Osteoblast (primary cell): ENCODE results near the gene ANKRD44. TPM values are rescaled to one million over a fixed set of nuclear protein-coding genes. Genes with fewer than 3 reads are reported as not detected.
"Not testable (repeated sequence)": the region's sequence is repeated elsewhere in the genome, so short reads cannot be mapped to it uniquely, and the experiment has no call there.

ENCODE experiments used
- DNase-seq: peaks from one replicate; pipeline ENCODE4 v3.0.0; 2011; ENCODE audit warnings: low spot score, mixed read lengths; ENCODE audit not compliant: insufficient read length; ENCODE audit errors: missing footprints
- H2AFZ ChIP-seq: 2 replicates; pipeline ENCODE4 v1.6.0; 2011; ENCODE audit warnings: mild to moderate bottlenecking, low read length
- H3K27ac ChIP-seq: 2 replicates; pipeline ENCODE4 v1.5.1; 2011; ENCODE audit warnings: mild to moderate bottlenecking, low read depth, low read length, moderate library complexity
- H3K27me3 ChIP-seq: 2 replicates; pipeline ENCODE4 v1.6.0; 2012; ENCODE audit warnings: mild to moderate bottlenecking, control low read depth, inconsistent platforms, low read length, moderate library complexity; ENCODE audit not compliant: insufficient read depth
- H3K36me3 ChIP-seq: 2 replicates; pipeline ENCODE4 v1.5.1; 2011; ENCODE audit warnings: mild to moderate bottlenecking, low read length, control low read depth, moderate library complexity; ENCODE audit not compliant: insufficient read depth
- H3K4me1 ChIP-seq: 2 replicates; pipeline ENCODE4 v1.5.1; 2011; ENCODE audit warnings: mild to moderate bottlenecking, low read length, control low read depth, moderate library complexity; ENCODE audit not compliant: insufficient read depth
- H3K4me2 ChIP-seq: 2 replicates; pipeline ENCODE4 v1.6.0; 2011; ENCODE audit warnings: mild to moderate bottlenecking, low read length; ENCODE audit not compliant: insufficient read depth
- H3K4me3 ChIP-seq: fragments of 200-600 bp; sonication (generic); 3 replicates; pipeline ENCODE4 v1.5.1; 2012; ENCODE audit warnings: mild to moderate bottlenecking, low read length, inconsistent platforms; ENCODE audit not compliant: insufficient read depth
- H3K79me2 ChIP-seq: 2 replicates; pipeline ENCODE4 v1.6.0; 2012; ENCODE audit warnings: mild to moderate bottlenecking, low read length, control low read depth, inconsistent platforms; ENCODE audit not compliant: insufficient read depth
- H3K9me3 ChIP-seq: 2 replicates; pipeline ENCODE4 v1.5.1; 2011; ENCODE audit warnings: low read depth, low read length, control low read depth
- H4K20me1 ChIP-seq: 2 replicates; pipeline ENCODE4 v1.6.0; 2012; ENCODE audit warnings: mild to moderate bottlenecking, low read length, control low read depth; ENCODE audit not compliant: insufficient read depth
- CTCF ChIP-seq: IDR thresholded peaks from 2 replicates; pipeline ENCODE4 v1.5.1; 2011; ENCODE audit warnings: mild to moderate bottlenecking, low read depth, low read length, moderate library complexity; ENCODE audit errors: extremely low read depth
- total RNA-seq: library from RNA; depleted of rRNA; stranded (reverse); fragments of >200 nt; gene quantifications from 2 replicates; pipeline ENCODE4 v1.2.3, GENCODE V29; 2012

Gene ANKRD44
- total RNA-seq, 1 donor, result 44.5 TPM

- Histone ChIP-seq H2AFZ (no peak overlapping the region), H3K9me3 (no peaks in the 10 kb centered on the region), H4K20me1 (no peaks in the 10 kb centered on the region), H3K27ac (no peak overlapping the region), H3K4me2 (no peak overlapping the region), H3K79me2 (peaks cover 2% of the 10 kb centered on the region), H3K27me3 (no peaks in the 10 kb centered on the region), H3K4me3 (no peak overlapping the region), H3K4me1 (no peaks in the 10 kb centered on the region), H3K36me3 (no peaks in the 10 kb centered on the region)
- DNase-seq, result no peak
- no peak for TF ChIP-seq CTCF
Observed at GRCh38 chr2:197241153-197241552, 69.4 kb downstream of the ANKRD44 start.

DNA sequence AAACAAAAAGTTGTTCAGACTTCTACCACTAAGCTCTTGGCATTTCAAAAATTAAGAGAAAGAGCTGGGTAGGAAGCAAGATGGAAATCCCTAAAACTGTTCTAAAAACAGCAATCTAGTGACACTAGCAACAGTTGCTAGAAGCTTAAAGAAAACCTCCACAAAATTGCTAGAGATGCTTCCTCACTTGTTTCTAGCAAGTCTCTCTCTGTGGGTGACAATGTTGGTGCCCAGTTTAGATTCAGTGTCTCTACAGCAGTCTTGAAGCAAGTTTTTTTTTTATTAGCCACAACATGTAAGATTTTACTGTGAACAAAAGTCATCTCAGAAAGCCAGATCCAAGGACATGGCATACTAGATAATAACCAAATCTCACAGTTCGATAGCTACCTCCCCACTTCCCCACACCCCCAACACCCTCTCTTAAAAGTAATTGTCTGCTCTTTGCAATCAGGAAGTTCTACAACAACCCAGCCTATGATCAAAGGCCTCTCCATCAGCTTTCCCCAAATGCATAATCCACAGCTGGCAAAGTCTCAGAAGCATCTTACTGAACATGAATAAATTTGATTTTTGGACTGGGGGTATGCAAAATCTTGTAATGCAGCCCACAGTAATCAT is 70.0 kb downstream of the ANKRD44 start:
- Histone ChIP-seq H3K4me2 (no peak overlapping the region), H2AFZ (peak overlapping the region; percentile 40), H3K4me3 (no peak overlapping the region), H3K4me1 (no peaks in the 10 kb centered on the region), H3K79me2 (peaks cover 2% of the 10 kb centered on the region), H3K36me3 (no peaks in the 10 kb centered on the region), H3K9me3 (no peaks in the 10 kb centered on the region), H3K27me3 (no peaks in the 10 kb centered on the region), H4K20me1 (no peaks in the 10 kb centered on the region), H3K27ac (no peak overlapping the region)
- no peak for TF ChIP-seq CTCF
- peak; percentile 39 for DNase-seq

DNA sequence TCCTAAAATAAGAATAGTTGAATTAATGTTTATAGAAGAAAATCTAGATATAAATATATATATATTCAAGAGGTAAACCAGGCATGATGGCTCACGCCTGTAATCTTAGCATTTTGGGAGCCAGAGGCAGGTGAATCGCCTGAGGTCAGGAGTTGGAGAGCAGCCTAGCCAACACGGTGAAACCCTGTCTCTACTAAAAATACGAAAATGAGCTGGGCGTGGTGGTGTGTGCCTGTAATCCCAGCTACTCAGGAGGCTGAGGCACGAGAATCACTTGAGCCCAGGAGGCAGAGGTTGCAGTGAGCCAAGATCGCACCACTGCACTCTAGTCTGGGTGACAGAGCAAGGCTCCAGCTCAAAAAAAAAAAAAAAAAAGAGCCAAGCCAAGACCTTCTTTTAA is 70.6 kb downstream of the ANKRD44 start:
- H4K20me1 ChIP-seq, H3K27ac ChIP-seq, H2AFZ ChIP-seq, H3K79me2 ChIP-seq, H3K4me3 ChIP-seq, H3K4me1 ChIP-seq, H3K4me2 ChIP-seq, DNase-seq, H3K36me3 ChIP-seq, H3K27me3 ChIP-seq, H3K9me3 ChIP-seq: not testable (repeated sequence)

DNA sequence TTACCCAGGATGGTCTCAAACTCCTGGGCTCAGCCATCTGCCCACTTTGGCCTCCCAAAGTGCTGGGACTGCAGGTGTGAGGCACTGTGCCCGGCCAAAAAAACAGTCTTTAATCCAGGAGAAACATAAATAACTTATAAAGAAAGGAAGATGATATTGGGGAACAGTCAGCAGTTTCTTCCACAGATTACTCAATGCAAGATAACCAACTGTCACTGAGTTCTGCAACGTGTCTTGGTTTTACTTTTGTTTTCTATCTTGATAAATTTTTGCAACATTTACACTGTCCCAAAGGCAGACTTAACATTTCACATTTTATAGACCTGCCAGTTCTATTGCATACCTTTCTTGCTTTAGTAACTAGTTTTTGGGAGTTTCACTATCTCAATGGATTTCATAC is 71.1 kb downstream of the ANKRD44 start:
- H4K20me1 ChIP-seq, result no peaks in the 10 kb centered on the region
- peaks cover 2% of the 10 kb centered on the region for H3K79me2 ChIP-seq
- no peaks in the 10 kb centered on the region for H3K9me3 ChIP-seq
- no peak overlapping the region for H3K4me3 ChIP-seq
- no peak for DNase-seq
- peak overlapping the region; percentile 24 for H3K4me2 ChIP-seq
- no peak for TF ChIP-seq CTCF
- no peaks in the 10 kb centered on the region for H3K4me1 ChIP-seq
- H3K27ac ChIP-seq, result no peak overlapping the region
- H2AFZ ChIP-seq, result no peak overlapping the region
- H3K36me3 ChIP-seq, result no peaks in the 10 kb centered on the region
- no peaks in the 10 kb centered on the region for H3K27me3 ChIP-seq

GRCh38 chr2:197238043-197238365 is 72.6 kb downstream of the ANKRD44 start:
- H3K27ac ChIP-seq, result no peak overlapping the region
- H3K27me3 ChIP-seq, result no peaks in the 10 kb centered on the region
- H3K9me3 ChIP-seq, result no peaks in the 10 kb centered on the region
- no peaks in the 10 kb centered on the region for H3K79me2 ChIP-seq
- no peak overlapping the region for H3K4me3 ChIP-seq
- no peaks in the 10 kb centered on the region for H3K36me3 ChIP-seq
- H2AFZ ChIP-seq, result no peak overlapping the region
- DNase-seq, result no peak
- TF ChIP-seq CTCF, result no peak
- H4K20me1 ChIP-seq, result no peaks in the 10 kb centered on the region
- no peaks in the 10 kb centered on the region for H3K4me1 ChIP-seq
- H3K4me2 ChIP-seq, result no peak overlapping the region
